Measurements from ENCODE around the gene KARS1.
"Not testable (repeated sequence)": the region's sequence is repeated elsewhere in the genome, so short reads cannot be mapped to it uniquely, and the experiment has no call there.

KARS1 gene

DNA sequence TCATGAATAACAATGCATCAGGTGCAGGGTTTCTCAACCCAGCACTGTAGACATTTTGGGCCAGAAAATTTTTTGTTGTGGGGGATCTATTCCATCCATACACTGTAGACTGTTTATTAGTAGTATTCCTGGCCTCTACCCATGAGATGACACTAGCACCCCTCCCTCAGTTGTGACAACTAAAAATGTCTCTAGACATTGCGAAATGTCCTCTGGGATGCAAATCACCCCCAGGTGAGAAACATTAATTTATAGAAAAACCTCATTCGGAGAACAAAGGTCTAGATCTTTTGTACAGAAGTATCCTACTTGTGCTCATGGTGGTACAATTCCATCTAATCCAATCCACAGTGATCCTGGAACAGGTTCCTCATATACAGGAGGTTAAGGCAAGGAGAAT, 28.7 kb downstream of the KARS1 start:
- Mint-ChIP-seq H3K27me3 (ENCODE audit: low read depth) (no peaks in the 10 kb centered on the region), H3K9me3 (no peaks in the 10 kb centered on the region), H3K4me3 (no peak overlapping the region), H3K36me3 (ENCODE audit: low read depth) (peaks cover 45% of the 10 kb centered on the region), H3K4me1 (ENCODE audit: low read depth) (peaks cover 26% of the 10 kb centered on the region), H3K27ac (no peak overlapping the region)
- DNase-seq (ENCODE audit: low spot score), result no peak

DNA sequence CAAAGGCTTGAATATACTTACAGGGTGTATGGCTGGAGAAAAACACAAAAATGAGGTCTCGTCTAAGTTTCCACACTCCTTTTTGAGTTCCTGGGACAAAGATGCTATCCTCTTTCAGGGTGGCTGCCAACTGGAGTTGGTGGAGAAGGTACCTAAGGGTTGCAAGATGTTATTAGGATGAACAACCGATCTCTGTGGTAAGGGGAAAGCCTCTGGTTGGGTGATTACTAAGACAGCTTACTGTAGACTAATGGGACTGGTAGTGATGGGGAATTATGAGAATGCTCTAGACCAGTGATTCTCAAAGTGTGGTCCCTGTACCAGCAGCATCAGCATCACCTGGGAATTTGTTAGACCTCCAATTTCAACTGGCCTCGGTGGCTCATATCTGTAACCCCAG, 30.3 kb downstream of the KARS1 start:
- H3K27me3 Mint-ChIP-seq (ENCODE audit: low read depth), result no peaks in the 10 kb centered on the region
- H3K9me3 Mint-ChIP-seq, result no peaks in the 10 kb centered on the region
- DNase-seq (ENCODE audit: low spot score), result no peak
- peaks cover 22% of the 10 kb centered on the region for H3K4me1 Mint-ChIP-seq (ENCODE audit: low read depth)
- H3K27ac Mint-ChIP-seq, result peak overlapping the region; percentile 54
- H3K4me3 Mint-ChIP-seq, result no peak overlapping the region
- peaks cover 55% of the 10 kb centered on the region for H3K36me3 Mint-ChIP-seq (ENCODE audit: low read depth)

DNA sequence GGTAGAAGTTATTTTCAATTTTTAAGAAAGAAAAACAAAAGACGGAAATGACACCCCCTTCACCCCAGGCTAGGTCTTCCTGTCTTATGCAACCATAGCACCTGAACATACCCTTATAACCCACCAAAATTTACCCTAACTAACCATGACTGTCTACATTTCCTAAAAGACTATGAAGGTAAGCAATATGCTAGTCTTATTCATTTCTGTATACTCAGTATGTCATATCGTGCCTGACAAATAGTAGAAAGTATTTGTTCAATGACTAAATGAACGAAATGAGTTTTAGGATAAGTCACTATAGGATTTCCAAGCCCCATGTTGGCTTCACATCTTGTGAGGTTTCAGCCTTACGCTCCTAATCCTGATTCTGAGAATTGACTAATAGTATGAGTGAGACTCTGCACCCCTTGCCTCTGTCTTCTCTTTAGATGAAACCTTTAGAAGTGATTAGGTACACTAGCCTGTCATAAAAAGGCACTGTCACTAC, 30.9 kb downstream of the KARS1 start:
- H3K4me1 Mint-ChIP-seq (ENCODE audit: low read depth), result peaks cover 17% of the 10 kb centered on the region
- H3K27me3 Mint-ChIP-seq (ENCODE audit: low read depth), result no peaks in the 10 kb centered on the region
- H3K27ac Mint-ChIP-seq, result peak overlapping the region; percentile 54
- H3K4me3 Mint-ChIP-seq, result peak overlapping the region; percentile 16
- peaks cover 57% of the 10 kb centered on the region for H3K36me3 Mint-ChIP-seq (ENCODE audit: low read depth)
- DNase-seq (ENCODE audit: low spot score), result peak; percentile 18
- no peaks in the 10 kb centered on the region for H3K9me3 Mint-ChIP-seq

DNA sequence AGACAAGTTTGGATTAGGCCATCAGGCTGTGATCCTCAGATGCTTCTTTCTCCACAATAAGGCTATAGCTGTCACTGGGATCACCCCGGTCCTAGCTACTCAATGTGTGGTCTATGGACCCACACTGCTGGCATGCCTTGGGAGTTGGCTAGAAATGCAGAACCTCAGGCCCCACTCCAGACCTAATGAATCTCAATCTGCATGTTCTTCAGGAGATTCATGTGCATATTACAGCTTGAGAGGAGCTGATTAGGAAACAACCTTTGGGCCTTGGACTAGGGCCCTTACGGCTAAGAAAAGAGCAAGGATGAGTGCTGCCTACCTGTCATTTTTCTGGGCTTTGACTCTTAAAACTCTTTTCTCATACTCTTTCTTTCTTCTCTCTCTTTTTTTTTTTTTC, 31.8 kb downstream of the KARS1 start:
- Mint-ChIP-seq H3K4me3 (no peak overlapping the region), H3K4me1 (ENCODE audit: low read depth) (peaks cover 10% of the 10 kb centered on the region), H3K27ac (no peak overlapping the region)

DNA sequence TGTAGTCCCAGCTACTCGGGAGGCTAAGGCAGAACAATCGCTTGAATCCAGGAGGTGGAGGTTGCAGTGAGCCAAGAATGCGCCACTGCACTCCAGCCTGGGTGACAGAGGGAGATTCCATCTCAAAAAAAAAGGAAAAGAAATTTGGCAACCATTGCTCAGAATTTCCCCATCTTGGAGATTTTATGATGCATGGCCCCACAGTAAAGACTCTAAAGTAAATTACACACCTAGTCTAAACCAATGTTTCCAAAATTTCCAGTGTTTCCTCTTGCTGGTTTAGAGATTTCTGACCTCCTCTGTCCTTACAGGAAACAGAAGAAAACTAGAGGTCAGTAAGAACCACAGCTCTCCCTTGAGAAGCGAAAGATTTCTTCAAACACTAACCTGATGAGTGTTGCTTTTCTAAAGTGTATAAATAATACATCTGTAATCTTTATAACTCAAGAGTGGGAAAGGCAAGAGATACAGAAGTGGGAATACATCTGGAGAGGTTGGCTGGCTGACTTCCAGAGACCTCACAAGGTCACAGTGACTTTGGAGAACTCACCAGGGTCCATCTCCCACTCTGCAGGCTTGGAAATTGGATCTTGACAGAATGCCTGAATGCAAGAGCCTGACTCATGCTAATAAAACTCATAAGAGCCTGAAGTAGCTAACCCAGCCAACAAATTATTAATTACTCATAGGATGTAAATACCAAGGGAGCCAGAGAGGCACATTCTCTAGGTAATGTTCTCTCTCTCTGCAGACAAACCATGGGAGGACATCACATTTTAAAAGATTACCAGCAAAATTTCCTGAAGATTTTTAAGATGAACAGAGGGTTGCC, 33.2 kb downstream of the KARS1 start:
- peaks cover 10% of the 10 kb centered on the region for H3K4me1 Mint-ChIP-seq (ENCODE audit: low read depth)
- no peaks in the 10 kb centered on the region for H3K27me3 Mint-ChIP-seq (ENCODE audit: low read depth)
- no peak overlapping the region for H3K4me3 Mint-ChIP-seq
- H3K36me3 Mint-ChIP-seq (ENCODE audit: low read depth), result peaks cover 49% of the 10 kb centered on the region
- H3K27ac Mint-ChIP-seq, result no peak overlapping the region
- no peak for DNase-seq (ENCODE audit: low spot score)
- no peaks in the 10 kb centered on the region for H3K9me3 Mint-ChIP-seq

More for the DNA sequence above, 31.8 kb downstream of the KARS1 start:
- Mint-ChIP-seq H3K36me3 (ENCODE audit: low read depth) (peaks cover 54% of the 10 kb centered on the region), H3K9me3 (no peaks in the 10 kb centered on the region), H3K27me3 (ENCODE audit: low read depth) (no peaks in the 10 kb centered on the region)
- DNase-seq (ENCODE audit: low spot score), result no peak

DNA sequence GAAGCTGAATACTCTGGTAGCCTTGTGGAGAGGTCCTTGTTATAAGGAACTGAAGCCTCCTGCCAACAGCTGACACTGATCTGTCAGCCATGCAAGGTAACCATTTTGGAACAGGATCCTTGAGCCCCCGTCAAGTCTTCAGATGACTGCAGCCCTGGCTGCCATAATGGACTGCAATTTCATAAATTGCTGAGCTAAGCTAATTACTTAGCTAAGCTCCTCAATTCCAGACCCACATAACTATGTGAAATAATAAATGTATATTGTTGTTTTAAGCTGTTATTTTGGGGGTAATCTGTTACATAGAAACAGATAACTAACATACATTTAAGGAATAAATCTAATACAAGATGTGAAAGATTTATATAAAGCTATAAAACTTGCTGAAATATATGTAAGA, 41.0 kb downstream of the KARS1 start:
- Mint-ChIP-seq H3K27me3 (ENCODE audit: low read depth) (no peaks in the 10 kb centered on the region), H3K4me1 (ENCODE audit: low read depth) (no peaks in the 10 kb centered on the region), H3K9me3 (peaks cover 8% of the 10 kb centered on the region), H3K4me3 (no peak overlapping the region), H3K36me3 (ENCODE audit: low read depth) (peaks cover 40% of the 10 kb centered on the region), H3K27ac (no peak overlapping the region)
- no peak for DNase-seq (ENCODE audit: low spot score)

DNA sequence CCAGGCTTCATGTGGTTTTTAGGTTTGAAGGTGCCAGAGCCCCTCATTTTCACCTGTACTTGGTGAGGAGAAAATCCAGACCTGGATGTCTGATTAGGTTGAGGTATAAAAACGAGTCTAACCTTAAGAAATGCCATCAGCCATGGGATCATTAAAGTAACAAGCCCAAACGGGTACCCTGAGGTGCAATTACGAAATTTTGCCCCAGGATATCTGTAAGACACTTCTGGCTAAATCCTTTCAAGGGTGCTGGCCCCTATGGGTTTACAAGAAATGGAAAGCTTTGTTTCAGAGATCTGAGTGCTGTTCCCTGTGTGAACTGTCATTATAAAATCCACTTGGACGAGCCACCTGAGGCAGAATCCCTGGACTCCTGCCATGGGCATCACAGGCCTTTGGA, 44.2 kb downstream of the KARS1 start:
- Mint-ChIP-seq H3K36me3 (ENCODE audit: low read depth) (peaks cover 51% of the 10 kb centered on the region), H3K27ac (no peak overlapping the region), H3K27me3 (ENCODE audit: low read depth) (no peaks in the 10 kb centered on the region), H3K4me3 (no peak overlapping the region), H3K4me1 (ENCODE audit: low read depth) (no peaks in the 10 kb centered on the region), H3K9me3 (peaks cover 8% of the 10 kb centered on the region)
- DNase-seq (ENCODE audit: low spot score), result no peak

DNA sequence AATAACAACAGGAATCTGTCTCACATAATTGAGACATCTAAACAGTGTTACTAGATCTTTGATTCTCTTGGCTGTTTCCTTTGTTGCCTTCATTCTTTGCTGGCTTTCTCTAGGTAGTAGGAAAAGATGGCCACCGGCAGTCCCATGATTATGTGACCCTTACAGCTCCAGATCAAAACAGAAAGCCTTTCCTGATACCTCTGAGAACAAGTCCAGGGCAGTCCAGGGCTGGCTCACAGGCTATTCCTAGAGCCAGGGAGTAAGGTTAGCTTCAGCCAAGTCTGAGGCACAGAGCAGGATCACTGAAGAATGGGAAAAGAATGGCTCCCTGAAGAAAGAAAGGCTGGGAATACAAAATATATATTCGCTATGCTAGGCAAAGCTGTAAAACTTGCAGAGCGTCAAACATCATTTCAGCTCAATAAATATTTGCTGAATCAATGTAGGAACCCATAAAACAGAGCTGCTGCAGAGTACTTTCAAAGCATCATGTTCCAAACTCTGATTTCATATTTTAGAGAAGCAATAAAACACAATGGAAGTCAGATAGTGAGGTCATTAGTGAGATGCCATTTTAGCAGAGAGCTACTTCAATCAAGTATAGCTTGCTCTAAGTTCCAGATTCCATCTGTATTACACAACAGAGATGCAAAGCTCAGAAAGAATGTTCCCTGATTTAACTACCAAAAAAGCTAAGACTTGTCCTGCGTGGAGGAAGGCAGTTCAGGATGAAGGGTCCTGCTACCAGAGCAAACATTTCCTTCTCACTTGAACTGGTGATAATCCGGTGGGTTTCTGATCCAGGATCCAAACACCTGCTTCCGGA, 47.8 kb downstream of the KARS1 start:
- Mint-ChIP-seq H3K27me3 (ENCODE audit: low read depth) (no peaks in the 10 kb centered on the region), H3K4me3 (no peak overlapping the region), H3K4me1 (ENCODE audit: low read depth) (peaks cover 3% of the 10 kb centered on the region), H3K27ac (no peak overlapping the region), H3K9me3 (peaks cover 14% of the 10 kb centered on the region), H3K36me3 (ENCODE audit: low read depth) (peaks cover 57% of the 10 kb centered on the region)
- no peak for DNase-seq (ENCODE audit: low spot score)

DNA sequence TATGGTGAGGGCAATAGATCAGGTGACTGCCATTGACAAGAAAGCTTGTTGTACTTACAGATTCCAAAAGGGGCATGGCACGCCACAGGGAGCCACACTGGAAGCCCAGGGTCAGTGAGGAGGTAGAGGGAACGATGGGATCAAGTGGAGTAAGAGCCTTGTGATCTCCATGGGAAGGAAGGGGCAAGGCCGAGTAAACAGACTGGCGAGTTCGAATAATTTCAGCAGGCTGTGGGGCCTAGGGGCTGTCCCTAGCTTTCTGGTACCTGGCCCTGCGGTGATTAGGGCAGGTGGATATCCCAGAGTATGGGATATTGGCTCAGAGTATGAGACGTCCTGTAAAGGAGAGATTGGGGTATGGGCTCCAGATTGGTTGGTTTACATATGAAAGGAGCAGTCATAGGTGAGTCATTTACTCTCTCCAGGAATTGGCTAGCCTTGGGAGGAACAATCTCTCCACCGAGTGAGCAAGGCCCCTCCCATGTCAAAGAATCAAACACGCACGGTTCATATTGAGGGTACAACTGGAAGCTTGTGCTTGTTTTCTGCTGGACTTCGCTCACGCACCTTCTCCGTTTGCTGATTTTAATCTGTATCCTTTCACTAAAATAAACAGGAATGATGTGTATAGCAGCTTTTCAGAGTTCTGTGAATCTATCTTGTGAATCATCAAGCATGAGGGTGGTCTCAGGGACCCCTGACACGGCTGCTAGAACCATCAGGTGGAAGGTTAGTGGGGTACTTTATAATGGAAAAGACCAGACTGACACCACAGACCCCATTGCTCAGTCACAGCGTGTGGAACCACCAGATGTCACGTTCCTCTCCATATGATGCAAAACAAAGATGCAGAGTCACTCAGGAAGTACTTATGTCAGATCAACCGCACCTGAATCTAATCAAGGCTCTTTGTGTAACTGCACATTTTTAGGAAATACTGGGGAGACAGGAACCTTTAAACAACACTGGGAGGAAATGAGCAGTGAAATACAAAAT, 53.3 kb downstream of the KARS1 start:
- DNase-seq (ENCODE audit: low spot score), result no peak
- Mint-ChIP-seq H3K27ac (peak overlapping the region; percentile 45), H3K36me3 (ENCODE audit: low read depth) (peaks cover 18% of the 10 kb centered on the region), H3K9me3 (peaks cover 6% of the 10 kb centered on the region), H3K4me3 (no peak overlapping the region), H3K27me3 (ENCODE audit: low read depth) (no peaks in the 10 kb centered on the region), H3K4me1 (ENCODE audit: low read depth) (peaks cover 9% of the 10 kb centered on the region)

DNA sequence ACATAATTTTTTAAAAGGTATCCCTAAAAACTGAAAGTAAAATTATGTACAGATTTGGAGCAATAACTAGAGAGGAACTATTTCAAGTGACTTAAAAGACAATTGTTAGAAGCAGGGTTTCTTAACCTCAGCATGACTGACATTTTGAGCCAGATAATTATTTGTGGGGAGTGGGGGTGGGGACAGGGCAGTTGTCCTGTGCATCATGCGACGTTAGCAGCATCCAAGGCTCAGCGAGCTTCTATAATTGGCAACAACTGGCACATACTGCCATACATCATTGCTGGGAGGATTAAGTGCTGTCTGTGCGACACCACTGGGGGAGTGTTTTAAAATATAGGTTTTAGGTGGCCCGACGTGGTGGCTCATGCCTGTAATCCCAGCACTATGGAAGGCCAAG, 54.2 kb downstream of the KARS1 start:
- H3K36me3 Mint-ChIP-seq (ENCODE audit: low read depth), result peaks cover 17% of the 10 kb centered on the region
- no peak overlapping the region for H3K4me3 Mint-ChIP-seq
- no peaks in the 10 kb centered on the region for H3K27me3 Mint-ChIP-seq (ENCODE audit: low read depth)
- peaks cover 9% of the 10 kb centered on the region for H3K4me1 Mint-ChIP-seq (ENCODE audit: low read depth)
- H3K27ac Mint-ChIP-seq, result no peak overlapping the region
- peaks cover 6% of the 10 kb centered on the region for H3K9me3 Mint-ChIP-seq
- DNase-seq (ENCODE audit: low spot score), result no peak

DNA sequence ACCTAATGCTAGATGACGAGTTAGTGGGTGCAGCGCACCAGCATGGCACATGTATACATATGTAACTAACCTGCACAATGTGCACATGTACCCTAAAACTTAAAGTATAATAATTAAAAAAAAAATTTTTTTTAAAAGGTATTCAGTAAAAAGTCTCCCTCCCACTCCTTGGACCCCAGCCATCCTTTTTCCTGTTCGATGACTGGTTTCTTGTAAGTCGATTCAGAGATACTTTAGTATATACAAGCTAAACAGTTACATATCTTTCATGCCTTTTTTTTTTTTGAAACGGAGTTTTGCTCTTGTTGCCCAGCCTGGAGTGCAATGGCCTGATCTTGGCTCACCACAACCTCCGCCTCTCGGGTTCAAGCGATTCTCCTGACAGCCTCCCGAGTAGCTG, 55.5 kb downstream of the KARS1 start:
- H3K36me3 Mint-ChIP-seq (ENCODE audit: low read depth); H3K9me3 Mint-ChIP-seq; H3K4me3 Mint-ChIP-seq; H3K27me3 Mint-ChIP-seq (ENCODE audit: low read depth); H3K27ac Mint-ChIP-seq; DNase-seq (ENCODE audit: low spot score); H3K4me1 Mint-ChIP-seq (ENCODE audit: low read depth): not testable (repeated sequence)

DNA sequence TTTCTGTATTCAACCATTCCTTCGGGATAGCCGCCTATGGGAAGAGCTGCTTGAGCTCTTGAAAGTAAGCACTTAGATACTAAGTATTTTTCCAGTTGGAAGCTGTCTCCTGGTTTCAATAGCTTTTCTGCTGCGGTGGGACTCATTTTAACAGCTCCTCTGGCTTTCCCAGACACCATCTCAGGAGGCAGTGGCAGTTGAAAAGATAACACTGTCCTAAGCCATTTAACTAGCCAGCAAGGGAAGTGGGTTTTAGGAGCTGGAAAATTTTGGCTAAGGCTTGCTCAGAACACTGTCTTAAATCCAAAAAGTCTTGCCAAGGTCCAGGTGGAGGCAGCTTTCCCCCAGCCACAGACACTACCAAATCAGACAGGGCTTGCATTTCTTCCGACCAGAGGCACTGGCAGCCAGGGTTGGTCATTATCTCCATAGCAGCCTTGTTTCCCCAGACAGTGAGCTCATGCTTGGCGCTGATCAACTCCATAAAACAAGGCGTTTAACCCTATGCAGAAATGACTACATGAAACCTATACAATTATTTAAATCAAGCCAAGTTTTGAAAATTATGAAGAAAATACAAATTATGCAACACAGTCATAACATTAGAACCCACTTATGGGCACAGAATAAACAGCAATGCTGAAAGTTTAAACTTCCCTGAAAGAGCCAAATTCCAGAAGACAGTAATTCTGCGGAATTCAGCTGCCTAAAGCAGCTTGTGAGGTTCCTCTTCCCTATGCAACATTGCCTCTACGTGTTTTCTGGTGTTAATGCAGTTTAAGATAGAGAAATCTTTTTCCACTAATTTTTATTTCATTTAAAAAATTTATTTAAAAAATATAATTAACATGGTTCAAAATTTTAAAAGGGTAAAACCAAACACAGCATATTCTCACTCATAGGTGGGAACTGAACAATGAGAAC, 56.3 kb downstream of the KARS1 start:
- H3K27me3 Mint-ChIP-seq (ENCODE audit: low read depth), result no peaks in the 10 kb centered on the region
- H3K36me3 Mint-ChIP-seq (ENCODE audit: low read depth), result peaks cover 3% of the 10 kb centered on the region
- H3K4me1 Mint-ChIP-seq (ENCODE audit: low read depth), result peaks cover 9% of the 10 kb centered on the region
- no peak overlapping the region for H3K27ac Mint-ChIP-seq
- H3K4me3 Mint-ChIP-seq, result no peak overlapping the region
- DNase-seq (ENCODE audit: low spot score), result no peak
- no peaks in the 10 kb centered on the region for H3K9me3 Mint-ChIP-seq

DNA sequence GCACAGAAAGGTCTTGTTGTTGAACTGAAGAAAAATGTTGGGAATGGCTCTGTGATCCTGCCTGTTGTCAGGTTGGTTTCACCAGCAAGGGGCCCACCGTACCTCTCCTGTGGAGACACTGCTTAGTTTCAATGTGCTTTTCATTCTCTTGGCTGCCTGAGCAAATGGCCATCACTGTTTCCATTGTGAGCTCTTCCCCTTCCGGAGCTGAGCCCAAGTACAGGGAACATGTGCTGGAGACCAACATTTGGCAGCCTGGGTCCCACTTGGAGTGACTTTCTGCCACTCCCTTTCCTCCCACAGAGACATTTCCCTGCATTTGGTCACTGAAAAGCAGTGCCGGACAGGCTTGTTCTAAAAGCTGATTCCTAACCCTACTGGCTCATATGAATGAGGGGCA, 58.2 kb downstream of the KARS1 start:
- Mint-ChIP-seq H3K4me1 (ENCODE audit: low read depth) (peaks cover 2% of the 10 kb centered on the region), H3K36me3 (ENCODE audit: low read depth) (no peaks in the 10 kb centered on the region), H3K27ac (no peak overlapping the region), H3K27me3 (ENCODE audit: low read depth) (no peaks in the 10 kb centered on the region), H3K4me3 (no peak overlapping the region), H3K9me3 (no peaks in the 10 kb centered on the region)
- no peak for DNase-seq (ENCODE audit: low spot score)
